A673 (cell line): ENCODE data around the gene BRD4.

Experiments
- EZH2 ChIP-seq: fragments of 200-600 bp; sonication (generic); IDR thresholded peaks from 2 replicates; pipeline ENCODE4 v1.6.1; 2017; ENCODE audit warnings: borderline replicate concordance, low read depth, mild to moderate bottlenecking, mixed read lengths, antibody characterized with exemption, low read length; ENCODE audit not compliant: poor library complexity, severe bottlenecking
- TF ChIP-seq, protein P1 (sequence below): fragments of 300-800, 200-600 bp; sonication (generic); conservative IDR thresholded peaks from 2 replicates; pipeline ENCODE4 v1.5.1; 2017; ENCODE audit warnings: low read depth, mild to moderate bottlenecking, antibody characterized with exemption, low read length, moderate library complexity, mixed read lengths

DNA sequence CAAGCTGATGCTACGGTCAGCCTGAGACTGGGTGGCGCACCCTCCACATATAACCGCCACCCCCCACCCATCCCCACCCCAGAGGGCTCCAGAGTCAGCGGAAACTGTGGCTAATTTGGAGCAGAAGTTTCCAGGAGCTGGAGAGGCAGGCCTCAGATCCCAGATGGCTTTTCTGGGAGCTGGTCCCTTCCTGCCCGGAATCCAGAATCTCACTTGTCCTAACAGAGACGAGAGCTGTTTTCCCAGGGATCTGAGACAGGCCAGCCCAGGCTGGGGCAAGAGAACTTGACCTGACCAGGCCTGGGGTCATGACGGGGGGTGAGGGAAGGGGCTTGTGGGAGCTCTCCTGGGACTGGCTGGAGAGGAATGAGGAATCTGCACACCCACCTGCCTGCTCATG is 106.6 kb downstream of the BRD4 start:
- TF ChIP-seq, protein P1, sequence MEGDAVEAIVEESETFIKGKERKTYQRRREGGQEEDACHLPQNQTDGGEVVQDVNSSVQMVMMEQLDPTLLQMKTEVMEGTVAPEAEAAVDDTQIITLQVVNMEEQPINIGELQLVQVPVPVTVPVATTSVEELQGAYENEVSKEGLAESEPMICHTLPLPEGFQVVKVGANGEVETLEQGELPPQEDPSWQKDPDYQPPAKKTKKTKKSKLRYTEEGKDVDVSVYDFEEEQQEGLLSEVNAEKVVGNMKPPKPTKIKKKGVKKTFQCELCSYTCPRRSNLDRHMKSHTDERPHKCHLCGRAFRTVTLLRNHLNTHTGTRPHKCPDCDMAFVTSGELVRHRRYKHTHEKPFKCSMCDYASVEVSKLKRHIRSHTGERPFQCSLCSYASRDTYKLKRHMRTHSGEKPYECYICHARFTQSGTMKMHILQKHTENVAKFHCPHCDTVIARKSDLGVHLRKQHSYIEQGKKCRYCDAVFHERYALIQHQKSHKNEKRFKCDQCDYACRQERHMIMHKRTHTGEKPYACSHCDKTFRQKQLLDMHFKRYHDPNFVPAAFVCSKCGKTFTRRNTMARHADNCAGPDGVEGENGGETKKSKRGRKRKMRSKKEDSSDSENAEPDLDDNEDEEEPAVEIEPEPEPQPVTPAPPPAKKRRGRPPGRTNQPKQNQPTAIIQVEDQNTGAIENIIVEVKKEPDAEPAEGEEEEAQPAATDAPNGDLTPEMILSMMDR = no peak
- TF ChIP-seq EZH2 = no peak
